Measurements from ENCODE around the gene HPDL.

HPDL gene

DNA sequence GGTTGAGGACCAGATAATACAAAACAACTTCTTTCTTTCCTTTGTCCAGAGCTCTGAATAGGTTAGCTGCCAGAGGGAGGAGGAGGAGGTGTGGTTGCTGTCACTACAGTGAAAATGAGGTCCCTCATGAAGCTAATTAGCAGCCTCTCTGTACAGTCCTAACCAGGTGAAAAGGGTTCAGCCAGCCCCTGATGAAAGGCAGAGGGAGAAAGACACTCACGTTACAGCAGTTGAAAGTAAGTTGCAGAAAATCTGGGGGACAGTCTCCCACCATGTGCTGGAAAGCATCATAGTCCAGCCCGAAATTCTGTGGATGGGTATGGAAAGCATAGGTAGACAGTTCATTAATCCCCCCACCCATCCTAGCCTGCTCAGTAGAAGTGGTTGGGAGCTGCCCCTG is 19.8 kb downstream of the HPDL start:
- ATAC-seq = no peak

DNA sequence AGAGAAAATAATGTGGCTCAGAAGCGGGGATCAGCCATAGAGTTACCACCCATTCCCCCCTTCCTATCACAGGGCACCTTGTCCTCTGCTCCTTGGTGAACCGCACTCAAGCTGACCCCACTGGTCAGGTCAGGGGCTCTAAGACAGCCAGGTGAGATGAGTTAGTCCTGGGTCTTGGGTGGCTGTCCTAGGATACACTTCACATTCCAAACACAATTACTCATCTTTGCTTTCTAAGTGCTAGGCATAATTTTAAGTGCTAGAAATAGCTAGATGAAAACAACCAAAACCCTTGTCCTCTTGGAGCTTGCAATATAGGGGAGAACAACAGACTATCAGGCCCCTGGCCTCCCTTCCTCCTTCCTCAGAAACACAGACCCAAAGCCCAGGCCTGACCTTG is 21.3 kb downstream of the HPDL start:
- TF ChIP-seq GLIS3 (CRISPR knock-in tag; IDR thresholded peaks at IDR 0.05) (no peak), ZNF70 (CRISPR knock-in tag; IDR thresholded peaks at IDR 0.05) (no peak)
- peak; percentile 61 for ATAC-seq

More for the DNA sequence above, 19.8 kb downstream of the HPDL start:
- no peak for TF ChIP-seq CSRNP3 (CRISPR knock-in tag; IDR thresholded peaks at IDR 0.05)
- no peak for TF ChIP-seq ZNF70 (CRISPR knock-in tag; IDR thresholded peaks at IDR 0.05)
- no peak for TF ChIP-seq TOX (CRISPR knock-in tag; IDR thresholded peaks at IDR 0.05; ENCODE audit: borderline replicate concordance)
- no peak for TF ChIP-seq BACH2 (CRISPR knock-in tag; IDR thresholded peaks at IDR 0.05; ENCODE audit: borderline replicate concordance)
- TF ChIP-seq, protein P1, sequence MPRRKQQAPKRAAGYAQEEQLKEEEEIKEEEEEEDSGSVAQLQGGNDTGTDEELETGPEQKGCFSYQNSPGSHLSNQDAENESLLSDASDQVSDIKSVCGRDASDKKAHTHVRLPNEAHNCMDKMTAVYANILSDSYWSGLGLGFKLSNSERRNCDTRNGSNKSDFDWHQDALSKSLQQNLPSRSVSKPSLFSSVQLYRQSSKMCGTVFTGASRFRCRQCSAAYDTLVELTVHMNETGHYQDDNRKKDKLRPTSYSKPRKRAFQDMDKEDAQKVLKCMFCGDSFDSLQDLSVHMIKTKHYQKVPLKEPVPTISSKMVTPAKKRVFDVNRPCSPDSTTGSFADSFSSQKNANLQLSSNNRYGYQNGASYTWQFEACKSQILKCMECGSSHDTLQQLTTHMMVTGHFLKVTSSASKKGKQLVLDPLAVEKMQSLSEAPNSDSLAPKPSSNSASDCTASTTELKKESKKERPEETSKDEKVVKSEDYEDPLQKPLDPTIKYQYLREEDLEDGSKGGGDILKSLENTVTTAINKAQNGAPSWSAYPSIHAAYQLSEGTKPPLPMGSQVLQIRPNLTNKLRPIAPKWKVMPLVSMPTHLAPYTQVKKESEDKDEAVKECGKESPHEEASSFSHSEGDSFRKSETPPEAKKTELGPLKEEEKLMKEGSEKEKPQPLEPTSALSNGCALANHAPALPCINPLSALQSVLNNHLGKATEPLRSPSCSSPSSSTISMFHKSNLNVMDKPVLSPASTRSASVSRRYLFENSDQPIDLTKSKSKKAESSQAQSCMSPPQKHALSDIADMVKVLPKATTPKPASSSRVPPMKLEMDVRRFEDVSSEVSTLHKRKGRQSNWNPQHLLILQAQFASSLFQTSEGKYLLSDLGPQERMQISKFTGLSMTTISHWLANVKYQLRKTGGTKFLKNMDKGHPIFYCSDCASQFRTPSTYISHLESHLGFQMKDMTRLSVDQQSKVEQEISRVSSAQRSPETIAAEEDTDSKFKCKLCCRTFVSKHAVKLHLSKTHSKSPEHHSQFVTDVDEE (CRISPR knock-in tag; IDR thresholded peaks at IDR 0.05) = no peak
- no peak for TF ChIP-seq OSR1 (CRISPR knock-in tag; IDR thresholded peaks at IDR 0.05)
- TF ChIP-seq ZNF8 (CRISPR knock-in tag; IDR thresholded peaks at IDR 0.05) = no peak
- no peak for TF ChIP-seq ZC3H10 (CRISPR knock-in tag; IDR thresholded peaks at IDR 0.05)
- TF ChIP-seq ZNF565 (CRISPR knock-in tag; conservative IDR thresholded peaks at IDR 0.05; ENCODE audit: low read depth) = no peak
- TF ChIP-seq ZFP30 (CRISPR knock-in tag; IDR thresholded peaks at IDR 0.05) = no peak
- TF ChIP-seq TCF4 (CRISPR knock-in tag; IDR thresholded peaks at IDR 0.05; ENCODE audit: borderline replicate concordance) = no peak
- no peak for TF ChIP-seq POU6F1 (CRISPR knock-in tag; IDR thresholded peaks at IDR 0.05; ENCODE audit: borderline replicate concordance, low read depth)
- no peak for TF ChIP-seq RARB (CRISPR knock-in tag; IDR thresholded peaks at IDR 0.05)
- no peak for TF ChIP-seq PPARA (CRISPR knock-in tag; IDR thresholded peaks at IDR 0.05; ENCODE audit: borderline replicate concordance)
- TF ChIP-seq CREB5 (CRISPR knock-in tag; IDR thresholded peaks at IDR 0.05; ENCODE audit: low read depth) = no peak
- TF ChIP-seq, protein P2, sequence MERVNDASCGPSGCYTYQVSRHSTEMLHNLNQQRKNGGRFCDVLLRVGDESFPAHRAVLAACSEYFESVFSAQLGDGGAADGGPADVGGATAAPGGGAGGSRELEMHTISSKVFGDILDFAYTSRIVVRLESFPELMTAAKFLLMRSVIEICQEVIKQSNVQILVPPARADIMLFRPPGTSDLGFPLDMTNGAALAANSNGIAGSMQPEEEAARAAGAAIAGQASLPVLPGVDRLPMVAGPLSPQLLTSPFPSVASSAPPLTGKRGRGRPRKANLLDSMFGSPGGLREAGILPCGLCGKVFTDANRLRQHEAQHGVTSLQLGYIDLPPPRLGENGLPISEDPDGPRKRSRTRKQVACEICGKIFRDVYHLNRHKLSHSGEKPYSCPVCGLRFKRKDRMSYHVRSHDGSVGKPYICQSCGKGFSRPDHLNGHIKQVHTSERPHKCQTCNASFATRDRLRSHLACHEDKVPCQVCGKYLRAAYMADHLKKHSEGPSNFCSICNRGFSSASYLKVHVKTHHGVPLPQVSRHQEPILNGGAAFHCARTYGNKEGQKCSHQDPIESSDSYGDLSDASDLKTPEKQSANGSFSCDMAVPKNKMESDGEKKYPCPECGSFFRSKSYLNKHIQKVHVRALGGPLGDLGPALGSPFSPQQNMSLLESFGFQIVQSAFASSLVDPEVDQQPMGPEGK (CRISPR knock-in tag; IDR thresholded peaks at IDR 0.05; ENCODE audit: borderline replicate concordance) = no peak
- TF ChIP-seq ARNTL (CRISPR knock-in tag; IDR thresholded peaks at IDR 0.05; ENCODE audit: borderline replicate concordance, low read depth) = no peak
- no peak for TF ChIP-seq SNAI2 (CRISPR knock-in tag; IDR thresholded peaks at IDR 0.05)
- TF ChIP-seq GLIS3 (CRISPR knock-in tag; IDR thresholded peaks at IDR 0.05) = no peak

DNA sequence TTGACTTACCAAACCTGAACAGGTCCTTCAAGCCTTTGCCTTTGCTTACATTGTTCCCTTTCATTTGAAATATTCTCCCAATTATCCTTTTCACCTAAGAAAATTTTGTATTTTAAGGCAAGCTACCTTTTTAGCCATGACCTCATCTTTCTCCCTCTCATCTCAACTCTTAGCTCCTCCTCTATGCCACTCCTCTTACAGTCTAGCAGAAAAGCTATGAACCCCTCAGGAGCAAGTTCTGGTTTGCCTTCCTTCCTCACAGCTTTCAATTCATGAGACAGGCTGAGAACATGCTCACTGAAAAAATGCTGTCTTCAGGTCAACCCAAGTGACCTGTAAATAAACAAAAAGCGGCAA is 21.9 kb downstream of the HPDL start:
- TF ChIP-seq CSRNP3 (CRISPR knock-in tag; IDR thresholded peaks at IDR 0.05) (no peak), OSR1 (CRISPR knock-in tag; IDR thresholded peaks at IDR 0.05) (no peak), ARNTL (CRISPR knock-in tag; IDR thresholded peaks at IDR 0.05; ENCODE audit: borderline replicate concordance, low read depth) (no peak), ZNF565 (CRISPR knock-in tag; conservative IDR thresholded peaks at IDR 0.05; ENCODE audit: low read depth) (no peak)
- peak; percentile 22 for ATAC-seq

Data from SK-N-SH treated with all-trans-retinoic acid at 6 μM for 48 hours (cell line).